Subcutaneous abdominal adipose tissue (tissue), 5 donors: ENCODE measurements around the gene GPX3.

Source experiments
- H3K27ac ChIP-seq: one replicate; pipeline ENCODE4 v1.7.0; 2013; ENCODE audit warnings: low read depth, mild to moderate bottlenecking, inconsistent platforms, low read length, moderate library complexity
- H3K27me3 ChIP-seq, 5 donors: one replicate each; pipeline ENCODE4 v1.7.0; 2013; ENCODE audit warnings: low read length in 5 of 5, inconsistent platforms in 1 of 5; ENCODE audit not compliant: control insufficient read depth in 5 of 5, insufficient read depth in 4 of 5
- H3K36me3 ChIP-seq, 5 donors: one replicate each; pipeline ENCODE4 v1.7.0; 2013; ENCODE audit warnings: low read length in 5 of 5; ENCODE audit not compliant: control insufficient read depth in 5 of 5, insufficient read depth in 5 of 5
- H3K4me1 ChIP-seq, 5 donors: one replicate each; pipeline ENCODE4 v1.7.0; 2013; ENCODE audit warnings: low read length in 5 of 5, mild to moderate bottlenecking in 3 of 5, moderate library complexity in 1 of 5; ENCODE audit not compliant: control insufficient read depth in 5 of 5, insufficient read depth in 5 of 5
- H3K4me3 ChIP-seq, 5 donors: one replicate each; pipeline ENCODE4 v1.7.0; 2013; ENCODE audit warnings: low read length in 5 of 5, low read depth in 1 of 5
- H3K9ac ChIP-seq, 5 donors: one replicate each; pipeline ENCODE4 v1.7.0; 2013; ENCODE audit warnings: low read length in 5 of 5, mild to moderate bottlenecking in 4 of 5, moderate library complexity in 3 of 5
- H3K9me3 ChIP-seq, 5 donors: one replicate each; pipeline ENCODE4 v1.7.0; 2013; ENCODE audit warnings: low read length in 5 of 5; ENCODE audit not compliant: control insufficient read depth in 5 of 5
- donor health status: healthy.
- donor health status: healthy.
- donor health status: healthy.
- donor health status: healthy.
- donor health status: healthy.

The GPX3 gene

GRCh38 chr5:151030379-151030778 is 10.0 kb downstream of the GPX3 start:
- peak overlapping the region in 2 of 5 donors; percentile 26 to 35 for H3K9ac ChIP-seq
- H3K36me3 ChIP-seq: peaks cover 0 to 98% (median 85%) of the 10 kb centered on the region in 5 donors
- H3K9me3 ChIP-seq: no peaks in the 10 kb centered on the region
- peaks cover 22 to 63% (median 58%) of the 10 kb centered on the region in 5 donors for H3K4me1 ChIP-seq
- H3K27ac ChIP-seq: peak overlapping the region; percentile 98
- no peak overlapping the region for H3K4me3 ChIP-seq
- no peaks in the 10 kb centered on the region for H3K27me3 ChIP-seq

GRCh38 chr5:151031554-151031953 is 11.2 kb downstream of the GPX3 start:
- H3K27me3 ChIP-seq: no peaks in the 10 kb centered on the region
- no peak overlapping the region for H3K4me3 ChIP-seq
- H3K9ac ChIP-seq: no peak overlapping the region
- peaks cover 12 to 52% (median 46%) of the 10 kb centered on the region in 5 donors for H3K4me1 ChIP-seq
- H3K36me3 ChIP-seq: peaks cover 4 to 99% (median 86%) of the 10 kb centered on the region in 5 donors
- H3K9me3 ChIP-seq: no peaks in the 10 kb centered on the region
- H3K27ac ChIP-seq: peak overlapping the region; percentile 98

GRCh38 chr5:151033217-151033934 is 13.0 kb downstream of the GPX3 start:
- H3K4me1 ChIP-seq: peaks cover 7 to 52% (median 43%) of the 10 kb centered on the region in 5 donors
- H3K9ac ChIP-seq: no peak overlapping the region
- no peaks in the 10 kb centered on the region for H3K9me3 ChIP-seq
- no peak overlapping the region for H3K4me3 ChIP-seq
- no peaks in the 10 kb centered on the region for H3K27me3 ChIP-seq
- no peak overlapping the region for H3K27ac ChIP-seq
- peaks cover 4 to 96% (median 75%) of the 10 kb centered on the region in 5 donors for H3K36me3 ChIP-seq

GRCh38 chr5:151034422-151035379 is 14.3 kb downstream of the GPX3 start:
- Histone ChIP-seq H3K9ac (no peak overlapping the region), H3K4me3 (no peak overlapping the region), H3K9me3 (no peaks in the 10 kb centered on the region), H3K27me3 (no peaks in the 10 kb centered on the region), H3K36me3 (peaks cover 4 to 96% (median 74%) of the 10 kb centered on the region in 5 donors), H3K27ac (no peak overlapping the region), H3K4me1 (peaks cover 17 to 53% (median 49%) of the 10 kb centered on the region in 5 donors)

- H3K27ac ChIP-seq: peak overlapping the region; percentile 99
- H3K9me3 ChIP-seq: no peaks in the 10 kb centered on the region
- H3K4me3 ChIP-seq: no peak overlapping the region
- peaks cover 4 to 95% (median 81%) of the 10 kb centered on the region in 5 donors for H3K36me3 ChIP-seq
- H3K9ac ChIP-seq: no peak overlapping the region
- H3K27me3 ChIP-seq: no peaks in the 10 kb centered on the region
- peaks cover 24 to 47% (median 43%) of the 10 kb centered on the region in 5 donors for H3K4me1 ChIP-seq
These were observed 16.2 kb downstream of the GPX3 start for GRCh38 chr5:151036556-151036955.

GRCh38 chr5:151037561-151038411 is 17.4 kb downstream of the GPX3 start:
- H3K9me3 ChIP-seq: no peaks in the 10 kb centered on the region
- peaks cover 24 to 44% (median 40%) of the 10 kb centered on the region in 5 donors for H3K4me1 ChIP-seq
- no peaks in the 10 kb centered on the region for H3K27me3 ChIP-seq
- peak overlapping the region in 1 of 5 donors; percentile 19 for H3K4me3 ChIP-seq
- peaks cover 4 to 95% (median 82%) of the 10 kb centered on the region in 5 donors for H3K36me3 ChIP-seq
- peak overlapping the region in 4 of 5 donors; percentile 31 to 71 (median 56) for H3K9ac ChIP-seq
- peak overlapping the region; percentile 99 for H3K27ac ChIP-seq

- Histone ChIP-seq H3K27ac (peak overlapping the region; percentile 99), H3K9me3 (no peaks in the 10 kb centered on the region), H3K9ac (peak overlapping the region in 4 of 5 donors; percentile 31 to 71 (median 56)), H3K27me3 (no peaks in the 10 kb centered on the region), H3K4me3 (peak overlapping the region in 1 of 5 donors; percentile 19), H3K4me1 (peaks cover 24 to 44% (median 40%) of the 10 kb centered on the region in 5 donors), H3K36me3 (peaks cover 4 to 96% (median 83%) of the 10 kb centered on the region in 5 donors)
These were observed 18.0 kb downstream of the GPX3 start for GRCh38 chr5:151038412-151038745.

GRCh38 chr5:151038801-151039238 is 18.4 kb downstream of the GPX3 start:
- Histone ChIP-seq H3K9ac (peak overlapping the region in 4 of 5 donors; percentile 31 to 71 (median 56)), H3K27ac (peak overlapping the region; percentile 99), H3K9me3 (no peaks in the 10 kb centered on the region), H3K4me3 (peak overlapping the region in 1 of 5 donors; percentile 15), H3K27me3 (no peaks in the 10 kb centered on the region), H3K4me1 (peaks cover 24 to 44% (median 40%) of the 10 kb centered on the region in 5 donors), H3K36me3 (peaks cover 4 to 96% (median 79%) of the 10 kb centered on the region in 5 donors)

- H3K27ac ChIP-seq: peak overlapping the region; percentile 99
- peaks cover 24 to 44% (median 40%) of the 10 kb centered on the region in 5 donors for H3K4me1 ChIP-seq
These were observed 19.3 kb downstream of the GPX3 start for GRCh38 chr5:151039665-151040064.

More at GRCh38 chr5:151039665-151040064, 19.3 kb downstream of the GPX3 start:
- H3K36me3 ChIP-seq: peaks cover 4 to 94% (median 76%) of the 10 kb centered on the region in 5 donors
- no peaks in the 10 kb centered on the region for H3K27me3 ChIP-seq
- no peaks in the 10 kb centered on the region for H3K9me3 ChIP-seq
- H3K4me3 ChIP-seq: no peak overlapping the region
- peak overlapping the region in 4 of 5 donors; percentile 49 to 71 (median 58) for H3K9ac ChIP-seq
